HG03520 (cell line): ENCODE data around the gene NPAS4.

ENCODE experiments used
- ATAC-seq: cut with Tn5 transposase; IDR thresholded peaks from one replicate; pipeline ENCODE4 v1.9.1; 2021; ENCODE audit warnings: mild to moderate bottlenecking, moderate library complexity; ENCODE audit not compliant: unreplicated experiment

The NPAS4 gene

GRCh38 chr11:66475349-66476172, 54.7 kb downstream of the NPAS4 start:
- ATAC-seq, result no peak
